Endothelial cell (in vitro differentiated cells): ENCODE results near the gene ANKRD65. TPM values are rescaled to one million over a fixed set of nuclear protein-coding genes. Genes with fewer than 3 reads are reported as not detected.
"Not testable (repeated sequence)": the region's sequence is repeated elsewhere in the genome, so short reads cannot be mapped to it uniquely, and the experiment has no call there.

Experiments
- DNase-seq: peaks from one replicate; pipeline ENCODE4 v3.0.0; 2021; ENCODE audit warnings: low spot score
- H3K27ac Mint-ChIP-seq: one replicate; pipeline ENCODE4 v1.8.0; 2021; ENCODE audit warnings: mixed read lengths, inconsistent platforms; ENCODE audit not compliant: unreplicated experiment
- H3K27me3 Mint-ChIP-seq: one replicate; pipeline ENCODE4 v1.8.0; 2021; ENCODE audit warnings: mild to moderate bottlenecking, moderate library complexity, mixed read lengths, inconsistent platforms; ENCODE audit not compliant: unreplicated experiment
- H3K36me3 Mint-ChIP-seq: one replicate; pipeline ENCODE4 v1.8.0; 2021; ENCODE audit warnings: mild to moderate bottlenecking, low read depth, mixed read lengths, inconsistent platforms; ENCODE audit not compliant: unreplicated experiment
- H3K4me1 Mint-ChIP-seq: one replicate; pipeline ENCODE4 v1.8.0; 2021; ENCODE audit warnings: mild to moderate bottlenecking, mixed read lengths, inconsistent platforms; ENCODE audit not compliant: unreplicated experiment
- H3K4me3 Mint-ChIP-seq: one replicate; pipeline ENCODE4 v1.8.0; 2021; ENCODE audit warnings: mild to moderate bottlenecking, mixed read lengths, inconsistent platforms; ENCODE audit not compliant: unreplicated experiment
- H3K9me3 Mint-ChIP-seq: one replicate; pipeline ENCODE4 v1.8.0; 2021; ENCODE audit warnings: mixed read lengths, inconsistent platforms; ENCODE audit not compliant: unreplicated experiment
- total RNA-seq: library from RNA; stranded (reverse); fragmentation: NEBNext Ultra II Directional; extraction: Animal tissue kit (Norgen Biotek cat#: 25700); gene quantifications from one replicate; pipeline ENCODE4 v1.2.1, GENCODE V29; 2021; ENCODE audit not compliant: unreplicated experiment
- TF ChIP-seq, protein P1 (sequence below): fragments of 200-600 bp; sonication (generic); IDR thresholded peaks from one replicate; pipeline ENCODE4 v1.5.0; 2021; ENCODE audit warnings: antibody characterized with exemption; ENCODE audit not compliant: unreplicated experiment

Gene ANKRD65
- total RNA-seq, 1 donor from 2014 or later, result 0.31 TPM

DNA sequence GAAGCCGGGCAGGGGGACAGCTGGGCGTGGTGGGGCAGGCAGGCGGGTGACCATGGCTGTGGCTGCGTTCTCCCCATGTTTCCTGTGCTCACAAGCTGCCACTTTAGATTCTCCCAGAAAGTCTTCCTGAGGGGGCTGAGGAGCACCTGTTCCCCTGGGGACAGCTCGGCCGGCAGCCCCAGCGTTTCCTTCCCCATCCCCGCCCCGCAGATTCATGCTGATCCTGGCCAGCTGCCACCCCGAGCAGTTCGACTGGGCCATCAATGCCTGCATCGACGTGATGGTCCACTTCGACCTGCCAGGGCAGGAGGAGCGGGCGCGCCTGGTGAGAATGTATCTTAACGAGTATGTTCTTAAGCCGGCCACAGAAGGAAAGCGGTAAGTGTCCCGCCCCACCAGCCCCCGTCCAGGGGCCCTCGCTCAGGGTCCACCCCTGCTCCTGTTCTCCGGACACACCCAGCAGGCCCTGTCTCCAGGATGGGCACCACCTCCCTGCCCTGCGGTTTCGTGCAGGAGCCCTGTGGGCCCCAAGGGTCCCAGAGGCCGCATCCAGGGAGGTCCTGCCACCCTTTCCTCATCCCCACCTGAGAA is 39.6 kb upstream of the ANKRD65 start:
- H3K27ac Mint-ChIP-seq, result no peak overlapping the region
- no peaks in the 10 kb centered on the region for H3K4me1 Mint-ChIP-seq
- DNase-seq, result no peak
- H3K36me3 Mint-ChIP-seq, result no peaks in the 10 kb centered on the region
- H3K27me3 Mint-ChIP-seq, result no peaks in the 10 kb centered on the region
- TF ChIP-seq, protein P1, sequence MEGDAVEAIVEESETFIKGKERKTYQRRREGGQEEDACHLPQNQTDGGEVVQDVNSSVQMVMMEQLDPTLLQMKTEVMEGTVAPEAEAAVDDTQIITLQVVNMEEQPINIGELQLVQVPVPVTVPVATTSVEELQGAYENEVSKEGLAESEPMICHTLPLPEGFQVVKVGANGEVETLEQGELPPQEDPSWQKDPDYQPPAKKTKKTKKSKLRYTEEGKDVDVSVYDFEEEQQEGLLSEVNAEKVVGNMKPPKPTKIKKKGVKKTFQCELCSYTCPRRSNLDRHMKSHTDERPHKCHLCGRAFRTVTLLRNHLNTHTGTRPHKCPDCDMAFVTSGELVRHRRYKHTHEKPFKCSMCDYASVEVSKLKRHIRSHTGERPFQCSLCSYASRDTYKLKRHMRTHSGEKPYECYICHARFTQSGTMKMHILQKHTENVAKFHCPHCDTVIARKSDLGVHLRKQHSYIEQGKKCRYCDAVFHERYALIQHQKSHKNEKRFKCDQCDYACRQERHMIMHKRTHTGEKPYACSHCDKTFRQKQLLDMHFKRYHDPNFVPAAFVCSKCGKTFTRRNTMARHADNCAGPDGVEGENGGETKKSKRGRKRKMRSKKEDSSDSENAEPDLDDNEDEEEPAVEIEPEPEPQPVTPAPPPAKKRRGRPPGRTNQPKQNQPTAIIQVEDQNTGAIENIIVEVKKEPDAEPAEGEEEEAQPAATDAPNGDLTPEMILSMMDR, result no peak
- H3K4me3 Mint-ChIP-seq, result no peak overlapping the region
- no peaks in the 10 kb centered on the region for H3K9me3 Mint-ChIP-seq

DNA sequence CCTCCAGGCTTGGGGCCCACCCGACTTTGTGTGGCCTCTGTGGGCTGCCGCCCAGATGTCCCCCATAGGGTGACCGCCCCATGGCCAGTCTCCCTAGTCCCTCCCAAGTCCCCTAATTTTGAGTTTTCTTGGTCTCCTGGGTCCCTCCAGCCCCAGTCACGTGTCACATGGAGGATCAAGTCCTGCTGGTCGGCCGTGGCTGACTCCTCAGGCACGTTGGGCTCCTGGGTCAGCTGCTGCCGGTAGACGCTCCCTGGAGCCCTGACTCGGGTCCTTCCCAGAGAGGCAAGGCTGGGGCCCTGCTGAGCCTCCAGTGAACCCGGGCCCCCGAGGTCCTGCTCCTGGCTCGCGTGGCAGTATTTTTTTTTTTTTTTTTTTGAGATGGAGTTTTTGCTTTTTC is 38.6 kb upstream of the ANKRD65 start:
- H3K9me3 Mint-ChIP-seq, H3K4me1 Mint-ChIP-seq, H3K27me3 Mint-ChIP-seq, DNase-seq, H3K4me3 Mint-ChIP-seq, H3K36me3 Mint-ChIP-seq, H3K27ac Mint-ChIP-seq: not testable (repeated sequence)

DNA sequence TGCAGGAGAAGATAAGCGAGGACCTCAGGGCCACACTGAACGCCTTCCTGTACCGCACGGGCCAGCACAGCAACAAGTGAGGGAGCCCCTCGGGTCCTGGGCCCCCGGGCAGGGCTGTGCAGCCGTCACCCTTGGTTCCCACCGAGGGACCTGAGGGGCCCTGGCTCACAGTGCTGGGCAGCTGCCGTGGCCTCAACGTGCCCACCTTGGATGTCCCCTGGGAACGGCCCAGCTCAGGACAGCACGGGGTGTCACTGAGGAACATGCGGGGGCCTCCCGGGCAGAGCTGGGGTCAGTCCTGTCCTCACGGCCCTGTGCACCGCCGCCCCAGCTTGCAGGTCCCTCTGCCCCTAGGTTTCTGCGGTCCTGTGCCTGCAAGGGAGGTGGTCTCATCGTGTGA is 38.1 kb upstream of the ANKRD65 start:
- not testable (repeated sequence) for DNase-seq, H3K36me3 Mint-ChIP-seq, H3K4me1 Mint-ChIP-seq, H3K27me3 Mint-ChIP-seq, H3K9me3 Mint-ChIP-seq, H3K27ac Mint-ChIP-seq, H3K4me3 Mint-ChIP-seq

DNA sequence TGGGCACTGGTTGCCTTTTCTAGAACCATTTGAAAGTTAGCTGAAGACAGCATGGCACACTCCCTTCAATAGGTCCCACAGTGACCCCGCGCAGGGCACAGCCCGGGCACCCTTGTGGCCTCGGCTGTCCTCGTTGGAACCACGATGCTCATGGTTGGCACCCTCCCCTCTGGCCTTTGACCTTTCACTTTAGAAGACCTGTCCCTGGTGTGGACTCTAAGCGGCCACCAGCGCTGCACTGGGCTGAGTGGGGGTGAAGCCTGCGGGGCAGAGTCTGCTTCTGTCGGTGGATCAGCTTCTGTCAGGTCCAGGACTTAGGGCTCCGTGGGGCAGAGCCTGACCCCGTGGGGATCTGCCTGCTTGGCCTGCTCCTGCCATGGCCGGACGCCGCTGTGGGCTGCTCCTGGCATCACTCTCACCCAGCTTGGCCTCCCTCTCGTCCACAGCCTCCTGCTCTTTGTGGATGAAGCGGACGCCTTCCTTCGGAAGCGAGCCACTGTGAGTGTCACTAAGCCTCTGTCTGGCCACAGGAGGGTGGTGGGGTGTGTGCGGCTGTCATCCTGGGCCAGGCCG is 35.7 kb upstream of the ANKRD65 start:
- not testable (repeated sequence) for H3K27ac Mint-ChIP-seq, H3K9me3 Mint-ChIP-seq, H3K36me3 Mint-ChIP-seq, H3K4me1 Mint-ChIP-seq, DNase-seq, H3K4me3 Mint-ChIP-seq, H3K27me3 Mint-ChIP-seq

DNA sequence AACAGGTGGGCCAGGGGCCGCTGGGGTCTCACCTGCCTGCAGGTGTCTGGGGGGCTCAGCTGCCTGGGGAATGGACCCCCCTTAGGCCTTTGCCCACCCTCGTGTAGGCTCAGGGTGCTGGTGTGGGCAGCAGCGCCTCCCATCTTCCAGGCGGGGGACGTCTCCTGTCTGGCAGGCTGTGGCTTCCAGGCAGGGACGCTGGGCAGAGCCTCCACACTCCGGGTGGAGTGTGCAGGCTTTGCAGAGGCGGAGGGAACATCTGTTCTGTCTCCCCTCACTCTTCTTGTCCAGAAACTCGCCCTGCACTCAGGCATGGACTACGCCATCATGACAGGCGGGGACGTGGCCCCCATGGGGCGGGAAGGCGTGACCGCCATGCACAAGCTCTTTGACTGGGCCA is 34.9 kb upstream of the ANKRD65 start:
- H3K4me1 Mint-ChIP-seq, H3K4me3 Mint-ChIP-seq, H3K27me3 Mint-ChIP-seq, DNase-seq, H3K27ac Mint-ChIP-seq, H3K36me3 Mint-ChIP-seq, H3K9me3 Mint-ChIP-seq: not testable (repeated sequence)

DNA sequence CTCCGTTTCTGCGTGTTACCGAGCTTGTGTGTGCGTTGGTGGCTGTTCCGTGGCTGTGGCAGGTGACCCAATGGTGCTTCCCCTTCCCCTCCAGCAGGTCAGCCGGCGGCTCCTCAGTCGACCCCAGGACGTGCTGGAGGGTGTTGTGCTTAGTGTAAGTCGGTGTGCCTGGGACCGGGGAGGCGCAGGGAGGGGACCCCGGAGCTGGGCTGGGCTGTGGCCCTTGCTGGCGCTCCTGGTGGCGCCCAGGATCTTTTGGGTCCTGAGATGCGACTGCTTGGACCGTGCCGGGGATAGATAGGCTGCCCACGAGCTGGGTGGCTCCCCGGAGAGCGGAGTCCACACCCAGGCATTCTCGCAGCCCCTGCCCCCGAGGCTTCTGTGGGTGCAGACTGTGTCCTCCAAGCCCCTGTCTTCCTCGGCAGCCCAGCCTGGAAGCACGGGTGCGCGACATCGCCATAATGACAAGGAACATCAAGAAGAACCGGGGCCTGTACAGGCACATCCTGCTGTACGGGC is 34.3 kb upstream of the ANKRD65 start:
- H3K27ac Mint-ChIP-seq, result no peak overlapping the region
- H3K27me3 Mint-ChIP-seq, result peaks cover 2% of the 10 kb centered on the region
- H3K4me1 Mint-ChIP-seq, result no peaks in the 10 kb centered on the region
- no peaks in the 10 kb centered on the region for H3K9me3 Mint-ChIP-seq
- no peaks in the 10 kb centered on the region for H3K36me3 Mint-ChIP-seq
- DNase-seq, result no peak
- TF ChIP-seq, protein P1, result no peak
- H3K4me3 Mint-ChIP-seq, result no peak overlapping the region

DNA sequence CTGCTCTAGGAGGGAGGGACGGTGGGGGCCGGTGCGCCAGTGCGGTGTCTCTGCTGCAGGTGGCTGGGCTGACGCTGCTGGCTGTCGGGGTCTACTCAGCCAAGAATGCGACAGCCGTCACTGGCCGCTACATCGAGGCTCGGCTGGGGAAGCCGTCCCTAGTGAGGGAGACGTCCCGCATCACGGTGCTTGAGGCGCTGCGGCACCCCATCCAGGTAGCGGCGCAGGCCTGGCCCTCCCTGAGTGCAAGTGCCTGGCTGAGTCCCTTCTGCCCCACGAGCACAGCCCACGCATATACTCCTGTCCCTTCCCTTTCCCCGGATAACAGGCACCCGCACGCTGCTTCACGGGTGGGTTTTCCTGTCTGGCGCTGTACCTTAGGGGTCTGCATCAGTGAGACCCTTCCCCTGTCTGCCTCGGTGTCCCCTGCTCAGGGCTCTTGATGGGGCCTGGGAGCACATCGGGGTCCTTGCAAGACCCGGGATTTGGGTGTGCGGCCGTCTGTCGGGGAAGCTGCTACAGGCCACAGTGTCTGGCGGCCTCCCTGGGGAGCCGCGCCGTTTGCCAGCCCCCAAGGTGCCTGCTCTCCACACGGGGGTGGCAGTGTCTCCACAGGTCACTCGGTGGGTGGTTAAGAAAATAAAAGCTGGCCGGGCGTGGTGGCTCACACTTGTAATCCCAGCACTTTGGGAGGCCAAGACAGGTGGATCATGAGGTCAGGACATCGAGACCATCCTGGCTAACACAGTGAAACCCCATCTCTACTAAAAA is 33.4 kb upstream of the ANKRD65 start:
- not testable (repeated sequence) for H3K4me3 Mint-ChIP-seq, H3K36me3 Mint-ChIP-seq, H3K4me1 Mint-ChIP-seq, DNase-seq, H3K27ac Mint-ChIP-seq, H3K9me3 Mint-ChIP-seq, H3K27me3 Mint-ChIP-seq
